ENCODE data around the gene TM7SF2.

The TM7SF2 gene

DNA sequence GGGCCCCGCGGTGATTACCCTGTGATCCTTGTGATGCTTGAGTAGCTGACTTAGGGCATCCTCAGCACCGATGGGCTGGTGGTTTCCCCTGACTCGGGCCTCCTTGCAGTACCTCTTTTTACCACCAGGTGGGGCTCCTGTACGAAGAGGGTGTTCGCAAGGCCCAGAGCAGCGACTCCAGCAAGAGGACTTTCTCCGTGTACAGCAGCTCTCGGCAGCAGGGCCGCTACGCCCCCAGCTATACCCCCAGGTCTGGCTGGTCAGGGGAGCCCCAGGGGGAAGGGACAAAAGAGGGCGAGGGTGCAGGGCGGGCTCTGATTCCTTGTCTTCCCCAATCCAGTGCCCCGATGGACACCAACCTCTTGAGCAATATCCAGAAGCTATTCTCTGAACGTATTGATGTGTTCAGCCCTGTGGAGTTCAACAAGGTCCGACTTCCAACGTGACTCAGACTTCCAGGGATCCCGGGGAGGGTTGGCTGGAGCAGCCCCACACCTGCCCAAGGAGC lies 1.3 kb upstream of the TM7SF2 start:
- H3K27ac ChIP-seq: peak overlapping the region; percentile 100
- TF ChIP-seq, protein P1, sequence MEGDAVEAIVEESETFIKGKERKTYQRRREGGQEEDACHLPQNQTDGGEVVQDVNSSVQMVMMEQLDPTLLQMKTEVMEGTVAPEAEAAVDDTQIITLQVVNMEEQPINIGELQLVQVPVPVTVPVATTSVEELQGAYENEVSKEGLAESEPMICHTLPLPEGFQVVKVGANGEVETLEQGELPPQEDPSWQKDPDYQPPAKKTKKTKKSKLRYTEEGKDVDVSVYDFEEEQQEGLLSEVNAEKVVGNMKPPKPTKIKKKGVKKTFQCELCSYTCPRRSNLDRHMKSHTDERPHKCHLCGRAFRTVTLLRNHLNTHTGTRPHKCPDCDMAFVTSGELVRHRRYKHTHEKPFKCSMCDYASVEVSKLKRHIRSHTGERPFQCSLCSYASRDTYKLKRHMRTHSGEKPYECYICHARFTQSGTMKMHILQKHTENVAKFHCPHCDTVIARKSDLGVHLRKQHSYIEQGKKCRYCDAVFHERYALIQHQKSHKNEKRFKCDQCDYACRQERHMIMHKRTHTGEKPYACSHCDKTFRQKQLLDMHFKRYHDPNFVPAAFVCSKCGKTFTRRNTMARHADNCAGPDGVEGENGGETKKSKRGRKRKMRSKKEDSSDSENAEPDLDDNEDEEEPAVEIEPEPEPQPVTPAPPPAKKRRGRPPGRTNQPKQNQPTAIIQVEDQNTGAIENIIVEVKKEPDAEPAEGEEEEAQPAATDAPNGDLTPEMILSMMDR (conservative IDR thresholded peaks at IDR 0.05): peak; percentile 100

DNA sequence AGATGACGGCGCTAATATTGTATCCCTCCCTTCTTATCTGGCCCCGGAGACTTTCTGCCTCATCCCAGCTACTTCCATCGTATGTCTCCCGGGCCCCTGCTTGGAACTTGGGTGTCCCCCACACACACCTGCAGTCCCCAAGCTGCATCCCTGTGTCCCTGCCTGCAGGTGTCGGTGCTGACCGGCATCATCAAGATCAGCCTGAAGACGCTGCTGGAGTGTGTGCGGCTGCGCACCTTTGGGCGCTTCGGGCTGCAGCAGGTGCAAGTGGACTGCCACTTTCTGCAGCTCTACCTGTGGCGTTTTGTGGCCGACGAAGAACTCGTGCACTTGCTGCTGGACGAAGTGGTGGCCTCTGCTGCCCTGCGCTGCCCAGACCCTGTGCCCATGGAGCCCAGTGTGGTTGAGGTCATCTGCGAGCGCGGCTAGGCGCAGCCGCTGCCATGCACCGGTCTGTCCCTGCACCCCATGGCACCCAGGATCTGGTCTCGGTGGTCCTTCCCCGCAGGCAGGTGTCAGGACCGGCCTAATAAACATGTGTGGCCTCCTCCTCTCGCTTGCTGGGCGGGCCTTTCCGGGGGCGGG lies 421 bp upstream of the TM7SF2 start:
- TF ChIP-seq, protein P1 (conservative IDR thresholded peaks at IDR 0.05): no peak
- peak overlapping the region; percentile 100 for H3K27ac ChIP-seq

DNA sequence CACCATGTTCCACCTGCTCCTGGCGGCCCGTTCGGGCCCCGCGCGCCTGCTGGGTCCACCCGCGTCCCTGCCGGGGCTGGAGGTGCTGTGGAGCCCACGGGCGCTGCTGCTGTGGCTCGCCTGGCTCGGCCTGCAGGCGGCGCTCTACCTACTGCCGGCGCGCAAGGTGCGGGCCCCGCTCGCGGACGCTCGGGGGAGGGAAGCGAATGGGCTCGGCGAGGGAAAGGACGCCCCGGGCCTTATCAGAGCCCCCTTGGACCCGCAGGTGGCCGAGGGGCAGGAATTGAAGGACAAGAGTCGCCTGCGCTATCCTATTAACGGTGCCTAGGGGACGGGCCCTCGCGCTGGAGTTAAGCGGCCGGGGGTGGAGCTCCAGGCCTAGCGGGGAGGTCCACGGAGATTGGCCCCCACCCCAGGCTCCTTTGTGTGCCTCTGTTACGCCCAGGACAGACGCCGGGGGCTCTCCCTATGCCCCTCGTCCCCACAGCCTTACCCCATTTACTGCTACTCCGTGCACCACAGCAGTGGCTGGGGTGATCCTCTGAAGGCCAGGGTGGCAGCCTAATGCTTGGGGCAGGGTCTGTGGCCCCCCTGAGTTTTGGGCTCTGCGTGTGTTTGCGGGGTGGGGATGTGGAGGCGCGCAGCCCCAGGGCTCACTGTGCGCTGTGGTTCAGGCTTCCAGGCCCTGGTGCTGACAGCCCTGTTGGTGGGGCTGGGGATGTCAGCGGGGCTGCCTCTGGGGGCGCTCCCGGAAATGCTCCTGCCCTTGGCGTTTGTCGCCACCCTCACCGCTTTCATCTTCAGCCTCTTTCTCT lies 1.1 kb downstream of the TM7SF2 start:
- TF ChIP-seq, protein P1 (conservative IDR thresholded peaks at IDR 0.05): peak; percentile 100
- H3K27ac ChIP-seq: peak overlapping the region; percentile 100

DNA sequence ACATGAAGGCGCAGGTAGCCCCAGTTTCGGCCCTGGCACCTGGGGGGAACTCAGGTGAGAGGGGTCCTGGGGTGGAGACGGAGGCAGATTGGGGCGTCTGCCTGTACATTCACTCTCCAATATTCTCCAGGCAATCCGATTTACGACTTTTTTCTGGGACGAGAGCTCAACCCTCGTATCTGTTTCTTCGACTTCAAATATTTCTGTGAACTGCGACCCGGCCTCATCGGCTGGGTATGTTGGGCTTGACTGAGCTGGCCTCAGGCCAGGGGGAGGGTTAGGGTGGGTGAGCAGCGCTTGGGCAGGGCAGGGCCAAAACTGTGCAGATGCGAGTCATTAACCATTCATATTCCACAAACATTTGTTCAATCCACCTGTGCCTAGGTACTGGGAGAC lies 1.7 kb downstream of the TM7SF2 start:
- TF ChIP-seq, protein P1 (conservative IDR thresholded peaks at IDR 0.05): no peak
- H3K27ac ChIP-seq: peak overlapping the region; percentile 100

DNA sequence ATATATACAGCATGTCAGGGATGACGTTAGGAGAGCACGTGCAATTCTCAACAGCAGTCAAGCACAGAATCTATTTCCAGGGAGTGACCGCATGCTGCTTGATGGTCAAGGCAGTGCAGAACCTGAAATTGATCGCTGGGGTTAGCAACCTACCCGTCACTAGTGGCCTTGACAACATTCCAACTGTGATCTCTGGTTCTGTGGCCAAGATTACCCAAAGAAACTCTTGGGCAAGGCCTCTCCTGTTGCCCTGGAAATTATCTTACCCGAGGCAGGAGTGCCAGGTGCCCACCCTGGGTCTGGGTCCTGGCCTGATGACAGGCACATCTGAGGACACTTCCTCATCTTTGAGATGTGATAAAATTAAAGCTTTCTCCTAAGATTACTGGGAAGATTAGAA lies 2.2 kb downstream of the TM7SF2 start:
- H3K27ac ChIP-seq: peak overlapping the region; percentile 100

DNA sequence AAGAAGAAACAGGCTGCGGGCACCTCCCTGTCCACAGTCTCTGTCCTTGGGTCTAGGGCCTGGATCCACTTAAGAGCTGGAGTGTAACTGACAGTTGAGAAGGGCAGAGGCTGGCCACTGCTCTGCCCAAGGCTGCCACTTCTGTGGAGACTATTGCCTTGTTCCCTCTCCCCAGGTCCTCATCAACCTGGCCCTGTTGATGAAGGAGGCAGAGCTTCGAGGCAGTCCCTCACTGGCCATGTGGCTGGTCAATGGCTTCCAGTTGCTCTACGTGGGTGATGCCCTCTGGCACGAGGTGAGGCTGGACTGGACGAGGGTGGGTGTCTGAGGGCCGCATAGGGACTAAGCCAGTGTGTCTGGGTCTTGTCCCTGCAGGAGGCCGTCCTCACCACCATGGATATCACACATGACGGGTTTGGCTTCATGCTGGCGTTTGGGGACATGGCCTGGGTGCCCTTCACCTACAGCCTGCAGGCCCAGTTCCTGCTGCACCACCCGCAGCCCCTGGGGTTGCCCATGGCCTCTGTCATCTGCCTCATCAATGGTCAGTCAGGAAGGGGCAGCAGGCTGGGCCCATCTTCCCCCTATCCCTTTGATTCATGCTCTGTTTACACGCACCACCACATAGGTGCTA lies 3.0 kb downstream of the TM7SF2 start:
- TF ChIP-seq, protein P1 (conservative IDR thresholded peaks at IDR 0.05): no peak
- peak overlapping the region; percentile 100 for H3K27ac ChIP-seq

More for the DNA sequence above, 2.2 kb downstream of the TM7SF2 start:
- TF ChIP-seq, protein P1 (conservative IDR thresholded peaks at IDR 0.05): no peak
